CD4-positive, alpha-beta T cell (primary cell): ENCODE data around the gene PLCL2. TPM values are rescaled to one million over a fixed set of nuclear protein-coding genes. Genes with fewer than 3 reads are reported as not detected.
A peak's percentile ranks its signal among the peaks of the same experiment; 100 is the strongest.
"Not testable (repeated sequence)": the region's sequence is repeated elsewhere in the genome, so short reads cannot be mapped to it uniquely, and the experiment has no call there.

Experiments
- ATAC-seq: fragments of 200-7000 bp; cut with Tn5 transposase; one replicate; pipeline ENCODE4 v1.10.0; 2022; ENCODE audit warnings: mild to moderate bottlenecking; ENCODE audit not compliant: poor library complexity
- CTCF ChIA-PET: fragments of 350-600 bp; sonication (Branson Sonifier 250); formaldehyde crosslinking; loops from one replicate; lab custom pipeline; 2021; ENCODE audit warnings: antibody characterized with exemption, inconsistent platforms; lab: Charles Lee
- POLR2A ChIA-PET: fragments of 350-600 bp; sonication (Branson Sonifier 250); formaldehyde crosslinking; loops from one replicate; lab custom pipeline; 2021; ENCODE audit warnings: antibody characterized with exemption, inconsistent platforms; lab: Charles Lee
- DNase-seq, 14 experiments: peaks; one replicate each; pipeline ENCODE4 v3.0.0-alpha.2; 2013 to 2020; ENCODE audit warnings: mixed read lengths in 2 of 14
- H3K27ac ChIP-seq, 2 donors: one replicate each; pipeline versions ENCODE4 v1.5.1 to v1.7.0; 2013; ENCODE audit warnings: low read length in 2 of 2, low read depth in 1 of 2, mild to moderate bottlenecking in 1 of 2
- H3K27me3 ChIP-seq, 2 experiments: 1 replicate in 1 of 2; 2 replicates in 1 of 2; pipeline versions ENCODE4 v1.6.1 to v1.7.0; 2013; ENCODE audit warnings: low read length in 2 of 2, control low read depth in 1 of 2, mild to moderate bottlenecking in 1 of 2, moderate library complexity in 1 of 2; ENCODE audit not compliant: insufficient read depth in 2 of 2, control insufficient read depth in 1 of 2
- H3K36me3 ChIP-seq: one replicate; pipeline ENCODE4 v1.6.1; 2013; ENCODE audit warnings: low read length, control low read depth; ENCODE audit not compliant: insufficient read depth
- H3K4me1 ChIP-seq: one replicate; pipeline ENCODE4 v1.6.1; 2013; ENCODE audit warnings: low read length, control low read depth; ENCODE audit not compliant: insufficient read depth
- H3K4me3 ChIP-seq: one replicate; pipeline ENCODE4 v1.5.1; 2013; ENCODE audit warnings: mild to moderate bottlenecking, low read length, moderate library complexity
- H3K9me3 ChIP-seq, 2 experiments: 1 replicate in 1 of 2; 2 replicates in 1 of 2; pipeline versions ENCODE4 v1.6.1 to v1.7.0; 2013; ENCODE audit warnings: low read length in 2 of 2, mild to moderate bottlenecking in 2 of 2, control low read depth in 1 of 2, moderate library complexity in 1 of 2; ENCODE audit not compliant: control insufficient read depth in 1 of 2, insufficient read depth in 1 of 2
- H3K27ac Mint-ChIP-seq: one replicate; pipeline ENCODE4 v1.8.0; 2020; ENCODE audit warnings: mixed read lengths
- H3K27me3 Mint-ChIP-seq: one replicate; pipeline ENCODE4 v1.8.0; 2021; ENCODE audit warnings: mixed read lengths
- H3K36me3 Mint-ChIP-seq: one replicate; pipeline ENCODE4 v1.8.0; 2021; ENCODE audit warnings: low read depth, mixed read lengths
- H3K4me1 Mint-ChIP-seq: one replicate; pipeline ENCODE4 v1.8.0; 2021; ENCODE audit warnings: low read depth, mixed read lengths
- H3K4me3 Mint-ChIP-seq: one replicate; pipeline ENCODE4 v1.8.0; 2020; ENCODE audit warnings: mild to moderate bottlenecking, mixed read lengths
- H3K9me3 Mint-ChIP-seq: one replicate; pipeline ENCODE4 v1.8.0; 2020; ENCODE audit warnings: mixed read lengths
- intact Hi-C, 2 experiments: fragments of 100-400 bp; cut with DNase I in 1 of 2; cut with micrococcal nuclease in 1 of 2; formaldehyde crosslinking; loops; one replicate each; pipeline versions ENCODE4 v1.15.1 to v1.9.0; 2023 to 2025; cut with DNase I, micrococcal nuclease
- total RNA-seq, 174 experiments: library from RNA in 2 of 174; stranded (reverse) in 2 of 174; gene quantifications; one replicate each; pipeline ENCODE4 v1.2.3 and lab custom pipeline; 2021 to 2026
- TF ChIP-seq, protein P1 (sequence below): fragments of 200-600 bp; IDR thresholded peaks from one replicate; pipeline ENCODE4 v1.8.0; 2022; ENCODE audit warnings: antibody characterized with exemption, mild to moderate bottlenecking

Gene PLCL2
- total RNA-seq, 2 experiments from 2014 or later = 35.1 to 36.3 TPM

DNA sequence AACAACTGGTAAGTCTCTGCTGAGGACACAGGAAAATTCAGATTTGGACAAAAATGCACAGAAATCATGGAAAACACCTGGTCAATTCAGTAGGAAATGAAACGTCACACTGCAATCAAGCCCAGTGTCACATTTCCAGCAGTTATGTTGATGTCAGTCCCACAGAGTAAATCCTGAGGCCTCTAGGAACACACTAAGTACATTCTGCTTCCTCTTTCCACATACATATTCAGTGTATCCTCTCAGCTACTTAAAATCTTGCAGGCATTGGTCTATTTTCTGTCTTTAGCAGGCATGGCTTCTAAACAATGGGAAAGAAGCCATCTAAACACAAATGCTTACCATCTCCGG, 207.8 kb downstream of the PLCL2 start:
- DNase-seq = no peak
- Mint-ChIP-seq H3K4me3 (no peak overlapping the region), H3K4me1 (peaks cover 14% of the 10 kb centered on the region), H3K36me3 (peaks cover 62% of the 10 kb centered on the region), H3K27me3 (no peaks in the 10 kb centered on the region), H3K27ac (peak overlapping the region; percentile 24), H3K9me3 (no peaks in the 10 kb centered on the region)
- Histone ChIP-seq H3K9me3 (no peaks in the 10 kb centered on the region), H3K27me3 (no peaks in the 10 kb centered on the region), H3K4me3 (no peak overlapping the region), H3K4me1 (peaks cover 14% of the 10 kb centered on the region), H3K27ac (no peak overlapping the region), H3K36me3 (peaks cover 19% of the 10 kb centered on the region)
- ChIA-PET POLR2A (no interaction called here), CTCF (no interaction called here)
- ATAC-seq = no peak
- TF ChIP-seq, protein P1, sequence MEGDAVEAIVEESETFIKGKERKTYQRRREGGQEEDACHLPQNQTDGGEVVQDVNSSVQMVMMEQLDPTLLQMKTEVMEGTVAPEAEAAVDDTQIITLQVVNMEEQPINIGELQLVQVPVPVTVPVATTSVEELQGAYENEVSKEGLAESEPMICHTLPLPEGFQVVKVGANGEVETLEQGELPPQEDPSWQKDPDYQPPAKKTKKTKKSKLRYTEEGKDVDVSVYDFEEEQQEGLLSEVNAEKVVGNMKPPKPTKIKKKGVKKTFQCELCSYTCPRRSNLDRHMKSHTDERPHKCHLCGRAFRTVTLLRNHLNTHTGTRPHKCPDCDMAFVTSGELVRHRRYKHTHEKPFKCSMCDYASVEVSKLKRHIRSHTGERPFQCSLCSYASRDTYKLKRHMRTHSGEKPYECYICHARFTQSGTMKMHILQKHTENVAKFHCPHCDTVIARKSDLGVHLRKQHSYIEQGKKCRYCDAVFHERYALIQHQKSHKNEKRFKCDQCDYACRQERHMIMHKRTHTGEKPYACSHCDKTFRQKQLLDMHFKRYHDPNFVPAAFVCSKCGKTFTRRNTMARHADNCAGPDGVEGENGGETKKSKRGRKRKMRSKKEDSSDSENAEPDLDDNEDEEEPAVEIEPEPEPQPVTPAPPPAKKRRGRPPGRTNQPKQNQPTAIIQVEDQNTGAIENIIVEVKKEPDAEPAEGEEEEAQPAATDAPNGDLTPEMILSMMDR = no peak
- intact Hi-C loops = no loop called here

- intact Hi-C loops = no loop called here
- H3K27me3 Mint-ChIP-seq = no peaks in the 10 kb centered on the region
These were observed 209.8 kb downstream of the PLCL2 start for GRCh38 chr3:17094551-17094950.

GRCh38 chr3:17103579-17103978, 218.8 kb downstream of the PLCL2 start:
- H3K9me3 Mint-ChIP-seq = peaks cover 16% of the 10 kb centered on the region

More at GRCh38 chr3:17094551-17094950, 209.8 kb downstream of the PLCL2 start:
- Histone ChIP-seq H3K4me1 (no peaks in the 10 kb centered on the region), H3K4me3 (no peak overlapping the region), H3K27ac (no peak overlapping the region), H3K27me3 (no peaks in the 10 kb centered on the region), H3K36me3 (peaks cover 19% of the 10 kb centered on the region), H3K9me3 (no peaks in the 10 kb centered on the region)
- Mint-ChIP-seq H3K36me3 (peaks cover 45% of the 10 kb centered on the region), H3K4me1 (no peaks in the 10 kb centered on the region), H3K9me3 (no peaks in the 10 kb centered on the region), H3K27ac (no peak overlapping the region), H3K4me3 (no peak overlapping the region)
- TF ChIP-seq, protein P1 = no peak
- no peak for ATAC-seq
- ChIA-PET CTCF (no interaction called here), POLR2A (no interaction called here)
- no peak for DNase-seq

DNA sequence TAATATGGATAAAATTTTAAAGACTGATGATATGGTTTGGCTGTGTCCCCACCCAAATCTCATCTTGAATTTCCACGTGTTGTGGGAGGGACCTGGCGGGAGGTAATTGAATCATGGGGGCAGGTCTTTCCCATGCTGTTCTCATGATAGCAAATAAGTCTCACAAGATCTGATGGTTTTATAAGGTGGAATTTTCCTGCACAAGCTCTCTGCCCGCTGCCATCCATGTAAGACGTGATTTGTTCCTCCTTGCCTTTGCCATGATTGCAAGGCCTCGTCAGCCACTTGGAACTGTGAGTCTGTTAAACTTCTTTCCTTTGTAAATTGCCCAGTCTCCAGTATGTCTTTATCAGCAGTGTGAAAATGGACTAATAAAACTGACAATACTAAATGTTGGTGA, 222.0 kb downstream of the PLCL2 start:
- H3K4me3 Mint-ChIP-seq, H3K9me3 Mint-ChIP-seq, H3K27ac Mint-ChIP-seq, H3K36me3 ChIP-seq, CTCF ChIA-PET, H3K27me3 Mint-ChIP-seq, H3K4me1 ChIP-seq, H3K27me3 ChIP-seq, H3K36me3 Mint-ChIP-seq, H3K27ac ChIP-seq, POLR2A ChIA-PET, H3K4me1 Mint-ChIP-seq, DNase-seq, H3K4me3 ChIP-seq, intact Hi-C loops, ATAC-seq, H3K9me3 ChIP-seq: not testable (repeated sequence)

More at GRCh38 chr3:17103579-17103978, 218.8 kb downstream of the PLCL2 start:
- no peak for DNase-seq
- Histone ChIP-seq H3K4me1 (no peaks in the 10 kb centered on the region), H3K27ac (no peak overlapping the region), H3K36me3 (no peaks in the 10 kb centered on the region), H3K9me3 (no peaks in the 10 kb centered on the region), H3K27me3 (no peaks in the 10 kb centered on the region), H3K4me3 (no peak overlapping the region)
- no peak overlapping the region for H3K27ac Mint-ChIP-seq
- intact Hi-C loops = no loop called here
- H3K36me3 Mint-ChIP-seq = peaks cover 9% of the 10 kb centered on the region
- no peaks in the 10 kb centered on the region for H3K27me3 Mint-ChIP-seq
- ChIA-PET POLR2A (no interaction called here), CTCF (no interaction called here)
- TF ChIP-seq, protein P1 = no peak
- no peaks in the 10 kb centered on the region for H3K4me1 Mint-ChIP-seq
- H3K4me3 Mint-ChIP-seq = no peak overlapping the region
- ATAC-seq = no peak
